OCI-LY7 (cell line): Measurements from ENCODE around the gene CDAN1.

Experiments used
- EZH2phosphoT487 ChIP-seq: fragments of 200-600 bp; sonication (generic); IDR thresholded peaks from 2 replicates; pipeline ENCODE4 v1.6.1; 2018; ENCODE audit warnings: low read depth, borderline replicate concordance, mild to moderate bottlenecking, mixed run types, antibody characterized with exemption, low read length, moderate library complexity, mixed read lengths
- TF ChIP-seq, protein P1 (sequence below): fragments of 200-600 bp; sonication (generic); conservative IDR thresholded peaks from 2 replicates; pipeline ENCODE4 v1.5.1; 2014; ENCODE audit warnings: mild to moderate bottlenecking, antibody characterized with exemption, low read length, moderate library complexity, mixed read lengths

DNA sequence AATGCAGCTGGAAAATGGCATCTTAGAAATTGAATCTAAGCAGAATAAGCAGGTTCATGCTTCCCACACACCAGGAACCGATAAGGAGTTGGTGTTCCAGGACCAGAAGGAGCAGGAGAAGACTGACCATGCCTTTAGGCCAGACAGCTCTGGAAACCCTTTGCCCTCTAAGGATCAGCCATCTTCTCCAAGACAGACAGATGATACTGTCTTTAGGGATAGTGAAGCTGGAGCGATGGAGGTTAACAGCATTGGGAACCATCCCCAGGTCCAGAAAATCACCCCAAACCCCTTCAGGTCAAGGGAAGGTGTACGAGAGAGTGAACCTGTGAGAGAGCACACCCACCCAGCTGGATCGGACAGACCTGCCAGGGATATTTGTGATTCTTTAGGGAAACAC is 49.2 kb downstream of the CDAN1 start:
- TF ChIP-seq, protein P1, sequence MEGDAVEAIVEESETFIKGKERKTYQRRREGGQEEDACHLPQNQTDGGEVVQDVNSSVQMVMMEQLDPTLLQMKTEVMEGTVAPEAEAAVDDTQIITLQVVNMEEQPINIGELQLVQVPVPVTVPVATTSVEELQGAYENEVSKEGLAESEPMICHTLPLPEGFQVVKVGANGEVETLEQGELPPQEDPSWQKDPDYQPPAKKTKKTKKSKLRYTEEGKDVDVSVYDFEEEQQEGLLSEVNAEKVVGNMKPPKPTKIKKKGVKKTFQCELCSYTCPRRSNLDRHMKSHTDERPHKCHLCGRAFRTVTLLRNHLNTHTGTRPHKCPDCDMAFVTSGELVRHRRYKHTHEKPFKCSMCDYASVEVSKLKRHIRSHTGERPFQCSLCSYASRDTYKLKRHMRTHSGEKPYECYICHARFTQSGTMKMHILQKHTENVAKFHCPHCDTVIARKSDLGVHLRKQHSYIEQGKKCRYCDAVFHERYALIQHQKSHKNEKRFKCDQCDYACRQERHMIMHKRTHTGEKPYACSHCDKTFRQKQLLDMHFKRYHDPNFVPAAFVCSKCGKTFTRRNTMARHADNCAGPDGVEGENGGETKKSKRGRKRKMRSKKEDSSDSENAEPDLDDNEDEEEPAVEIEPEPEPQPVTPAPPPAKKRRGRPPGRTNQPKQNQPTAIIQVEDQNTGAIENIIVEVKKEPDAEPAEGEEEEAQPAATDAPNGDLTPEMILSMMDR, result no peak
- TF ChIP-seq EZH2phosphoT487, result no peak
